ENCODE data around the gene LGR6.

DNA sequence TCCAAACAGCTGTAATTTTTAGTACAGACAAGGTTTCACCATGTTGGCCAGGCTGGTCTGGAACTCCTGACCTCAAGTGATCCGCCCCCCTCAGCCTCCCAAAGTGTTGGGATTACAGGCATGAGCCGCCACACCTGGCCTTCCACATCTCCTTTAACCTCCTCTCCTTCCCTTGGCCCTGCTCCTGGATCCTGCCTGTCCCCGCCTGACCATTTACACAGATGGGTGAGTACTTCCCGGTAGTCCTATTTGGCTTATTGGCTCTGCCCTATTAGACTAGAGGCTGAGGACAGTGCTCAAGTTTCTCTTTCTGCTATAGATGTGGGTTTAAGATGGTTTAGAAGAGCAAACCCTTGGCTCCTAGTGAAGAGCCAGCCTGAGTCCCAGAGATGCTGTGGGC is 40.3 kb upstream of the LGR6 start:
- TF ChIP-seq, protein P1, sequence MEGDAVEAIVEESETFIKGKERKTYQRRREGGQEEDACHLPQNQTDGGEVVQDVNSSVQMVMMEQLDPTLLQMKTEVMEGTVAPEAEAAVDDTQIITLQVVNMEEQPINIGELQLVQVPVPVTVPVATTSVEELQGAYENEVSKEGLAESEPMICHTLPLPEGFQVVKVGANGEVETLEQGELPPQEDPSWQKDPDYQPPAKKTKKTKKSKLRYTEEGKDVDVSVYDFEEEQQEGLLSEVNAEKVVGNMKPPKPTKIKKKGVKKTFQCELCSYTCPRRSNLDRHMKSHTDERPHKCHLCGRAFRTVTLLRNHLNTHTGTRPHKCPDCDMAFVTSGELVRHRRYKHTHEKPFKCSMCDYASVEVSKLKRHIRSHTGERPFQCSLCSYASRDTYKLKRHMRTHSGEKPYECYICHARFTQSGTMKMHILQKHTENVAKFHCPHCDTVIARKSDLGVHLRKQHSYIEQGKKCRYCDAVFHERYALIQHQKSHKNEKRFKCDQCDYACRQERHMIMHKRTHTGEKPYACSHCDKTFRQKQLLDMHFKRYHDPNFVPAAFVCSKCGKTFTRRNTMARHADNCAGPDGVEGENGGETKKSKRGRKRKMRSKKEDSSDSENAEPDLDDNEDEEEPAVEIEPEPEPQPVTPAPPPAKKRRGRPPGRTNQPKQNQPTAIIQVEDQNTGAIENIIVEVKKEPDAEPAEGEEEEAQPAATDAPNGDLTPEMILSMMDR (IDR thresholded peaks at IDR 0.05; ENCODE audit: poor library complexity), result no peak
- TF ChIP-seq EZH2 (IDR thresholded peaks at IDR 0.05; ENCODE audit: borderline replicate concordance) (no peak), EZH2phosphoT487 (IDR thresholded peaks at IDR 0.05; ENCODE audit: low read depth, severe bottlenecking, unreplicated experiment) (no peak)

Data from hepatocyte (in vitro differentiated cells).